GM12891 (cell line): ENCODE results near the gene CALY.

Experiments used
- PAX5 ChIP-seq: IDR thresholded peaks from 2 replicates; pipeline ENCODE4 v1.6.1; 2011; ENCODE audit warnings: low read length, moderate library complexity, mild to moderate bottlenecking; ENCODE audit not compliant: insufficient read depth, severe bottlenecking
- POLR2A ChIP-seq: IDR thresholded peaks from 2 replicates; pipeline ENCODE4 v1.6.1; 2011; ENCODE audit warnings: low read depth, low read length, control low read depth
- POLR2AphosphoS5 ChIP-seq: IDR thresholded peaks from 2 replicates; pipeline ENCODE4 v1.6.1; 2011; ENCODE audit warnings: low read depth, low read length, control low read depth
- POU2F2 ChIP-seq: IDR thresholded peaks from 2 replicates; pipeline ENCODE4 v1.6.1; 2011; ENCODE audit warnings: low read depth, mild to moderate bottlenecking, control low read depth, low read length, moderate library complexity
- TAF1 ChIP-seq: IDR thresholded peaks from 2 replicates; pipeline ENCODE4 v1.6.1; 2011; ENCODE audit warnings: low read depth, low read length, control low read depth

DNA sequence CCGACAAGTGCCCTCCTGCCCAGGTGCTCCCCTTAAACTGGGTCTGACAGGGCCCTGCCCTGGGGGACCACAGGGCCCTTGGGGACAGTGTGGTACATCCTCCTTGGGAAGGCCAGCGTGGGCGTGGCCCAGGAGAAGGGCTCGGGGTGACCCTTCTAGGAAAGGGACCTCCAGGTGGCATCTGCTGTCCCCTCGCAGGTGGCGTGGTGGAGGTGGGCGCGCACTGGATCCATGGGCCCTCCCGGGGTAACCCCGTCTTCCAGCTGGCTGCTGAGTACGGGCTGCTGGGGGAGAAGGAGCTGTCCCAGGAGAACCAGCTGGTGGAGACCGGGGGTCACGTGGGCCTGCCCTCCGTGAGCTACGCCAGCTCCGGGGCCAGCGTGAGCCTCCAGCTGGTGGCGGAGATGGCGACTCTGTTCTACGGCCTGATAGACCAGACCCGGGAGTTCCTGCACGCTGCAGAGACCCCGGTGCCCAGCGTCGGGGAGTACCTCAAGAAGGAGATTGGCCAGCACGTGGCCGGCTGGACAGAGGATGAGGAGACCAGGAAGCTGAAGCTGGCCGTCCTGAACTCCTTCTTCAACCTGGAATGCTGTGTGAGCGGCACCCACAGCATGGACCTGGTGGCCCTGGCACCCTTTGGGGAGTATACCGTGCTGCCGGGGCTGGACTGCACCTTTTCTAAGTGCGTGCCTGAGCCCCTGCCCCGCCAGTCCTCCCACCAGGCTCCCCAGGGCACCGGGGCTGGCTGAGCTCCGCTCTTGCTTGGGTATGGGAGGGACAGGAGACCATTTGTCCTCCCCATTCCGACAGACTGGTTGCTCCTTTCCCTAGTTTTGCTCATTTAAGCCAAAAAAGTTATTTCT lies 43.3 kb upstream of the CALY start:
- TF ChIP-seq TAF1: no peak
- TF ChIP-seq POLR2A: no peak
- TF ChIP-seq POLR2AphosphoS5: no peak
- no peak for TF ChIP-seq POU2F2
- TF ChIP-seq PAX5: no peak
